ENCODE results near the gene LRRC52. TPM values are rescaled to one million over a fixed set of nuclear protein-coding genes. Genes with fewer than 3 reads are reported as not detected.
A peak's percentile ranks its signal among the peaks of the same experiment; 100 is the strongest.

Gene LRRC52
- total and polyA plus RNA-seq, 2 of the 8 experiments (the other 6 are each of a cell fraction or from before 2014, with no cell fraction given) = 0.05 TPM; not detected in 1

DNA sequence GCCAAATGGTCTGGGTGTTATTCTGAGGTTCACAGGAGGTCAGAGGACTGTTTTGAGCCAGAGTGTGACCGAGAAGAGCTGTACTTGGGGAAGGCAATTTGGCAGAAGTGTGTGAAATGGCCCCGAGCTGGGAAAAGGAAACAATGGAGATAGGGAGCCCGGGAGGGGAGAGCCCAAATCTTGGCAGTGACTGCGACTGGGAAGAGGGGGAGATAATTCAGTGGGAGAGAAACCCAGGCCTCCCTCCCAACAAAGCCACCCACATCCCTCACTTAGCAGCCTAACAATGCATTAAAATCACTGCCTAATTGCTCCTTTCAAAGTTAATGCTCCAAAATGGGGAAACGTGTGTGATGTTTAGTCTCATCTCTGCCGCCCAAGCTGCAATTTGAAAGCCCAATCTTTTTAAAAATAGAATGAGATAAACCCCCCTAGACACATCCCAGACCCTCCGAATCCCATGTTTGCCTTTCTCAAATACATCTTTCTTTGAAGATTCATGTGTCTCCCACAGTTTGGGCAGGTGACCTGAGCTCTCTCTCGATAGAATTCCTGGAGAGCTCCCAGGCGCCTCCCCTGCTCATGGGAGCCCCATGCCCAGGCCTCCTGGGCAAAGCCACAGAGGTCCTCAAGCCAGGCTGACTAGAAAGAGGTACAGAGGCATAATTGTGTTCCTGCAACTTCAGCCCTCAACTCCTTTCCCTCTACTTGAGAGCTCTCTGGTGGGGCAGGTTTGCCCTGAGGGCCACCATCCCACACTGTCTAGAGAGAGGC is 17.3 kb downstream of the LRRC52 start:
- H4K20me1 ChIP-seq (replicated peaks in 1 of 2; ENCODE audit: control insufficient read depth in 1 of 2, insufficient read depth in 2 of 2, low read length in 2 of 2) = no peaks in the 10 kb centered on the region
- no peak overlapping the region for H4K5ac ChIP-seq (ENCODE audit: insufficient read length, low read depth, low read length)
- no peaks in the 10 kb centered on the region; the same call in 1 of the 2 replicates for H3K23me2 ChIP-seq (ENCODE audit: low read depth, low read length)
- peaks cover 0 to 5% (median 0%) of the 10 kb centered on the region in 4 experiments; a peak in 3 of 7 replicates for H3K27me3 ChIP-seq (replicated peaks in 1 of 4; ENCODE audit: control insufficient read depth in 3 of 4, extremely low read depth in 1 of 4, insufficient read depth in 3 of 4, low read length in 3 of 4)
- no peak overlapping the region for H3K4ac ChIP-seq (replicated peaks; ENCODE audit: insufficient read length, low read depth, low read length)
- no peak overlapping the region; the same call in 1 of the 2 replicates for H2BK15ac ChIP-seq (ENCODE audit: low read length)
- H3K4me3 ChIP-seq (ENCODE audit: extremely low read depth in 1 of 4, insufficient read depth in 2 of 4, low read depth in 3 of 4, low read length in 4 of 4) = no peak overlapping the region
- H3K4me1 ChIP-seq (replicated peaks in 1 of 4; ENCODE audit: control insufficient read depth in 3 of 4, insufficient read depth in 4 of 4, low read length in 3 of 4) = peaks cover 0 to 6% (median 3%) of the 10 kb centered on the region in 4 experiments; a peak in 4 of 7 replicates
- H3K23ac ChIP-seq (ENCODE audit: insufficient read length) = no peak overlapping the region
- 62% methylated on average over 9 of the region's 9 CpGs; no CpG with 5 or more reads in 1 of the 2 experiments for WGBS, 2 experiments (ENCODE audit: extremely low coverage in 1 of 2, insufficient coverage in 1 of 2, insufficient read length in 1 of 2, insufficient replicate concordance in 2 of 2, low coverage in 1 of 2, low lambda C conversion rate in 2 of 2, missing lambda C conversion rate in 1 of 2)
- H2BK20ac ChIP-seq (ENCODE audit: low read length) = no peak overlapping the region
- CTCF ChIA-PET (ENCODE audit: partially characterized antibody) = interaction anchor here (0.9 to 1.5 kb wide), 5 partner anchors 11 to 400 kb away, joined by 3 to 5 read pairs (median 3); no protein-coding TSS in a partner anchor
- H3K79me1 ChIP-seq (ENCODE audit: low read depth, low read length) = no peaks in the 10 kb centered on the region
- H3K9ac ChIP-seq (replicated peaks in 1 of 4; ENCODE audit: extremely low read depth in 1 of 4, low read depth in 3 of 4, low read length in 3 of 4) = no peak overlapping the region
- FAIRE-seq = no peak
- H4K8ac ChIP-seq (ENCODE audit: extremely low read depth, insufficient read depth, low read length) = no peak overlapping the region
- no peak overlapping the region for H2AK5ac ChIP-seq (ENCODE audit: low read depth, low read length)
- TF ChIP-seq NANOG (IDR thresholded peaks at IDR 0.05; ENCODE audit: insufficient read depth, low read depth, low read length, poor library complexity, severe bottlenecking) = peak; percentile 38
- TF ChIP-seq KDM5A (IDR thresholded peaks at IDR 0.05; ENCODE audit: low read length) = no peak
- TF ChIP-seq POLR2AphosphoS5 (IDR thresholded peaks at IDR 0.05; ENCODE audit: low read depth, low read length) = no peak
- H3K9me3 ChIP-seq (ENCODE audit: insufficient read depth in 2 of 2, low read depth in 1 of 2, low read length in 1 of 2) = no peaks in the 10 kb centered on the region
- H3K79me2 ChIP-seq (ENCODE audit: control insufficient read depth in 1 of 2, insufficient read depth in 2 of 2, low read length in 2 of 2) = no peaks in the 10 kb centered on the region
- no peaks in the 10 kb centered on the region for H3K36me3 ChIP-seq (ENCODE audit: control insufficient read depth in 2 of 4, insufficient read depth in 4 of 4, low read length in 3 of 4)
- H3K27ac ChIP-seq (ENCODE audit: low read depth, low read length) = no peak overlapping the region
- H2BK5ac ChIP-seq (ENCODE audit: low read depth, low read length) = no peak overlapping the region
- no peak overlapping the region for H3K56ac ChIP-seq (replicated peaks; ENCODE audit: insufficient read length, low read depth, low read length)
- H4K91ac ChIP-seq (replicated peaks; ENCODE audit: insufficient read length, low read length) = no peak overlapping the region
- POLR2A ChIA-PET (ENCODE audit: partially characterized antibody) = interaction anchor here (1.4 kb wide), 1 partner anchor 11 kb away, joined by 3 read pairs; no protein-coding TSS in a partner anchor
- peak overlapping the region; percentile 79 for H2AFZ ChIP-seq (ENCODE audit: low read length)
- 0 out of 2 replicates have a peak overlapping the region, but pooled peaks have one; percentile 21 for H3K18ac ChIP-seq (ENCODE audit: extremely low read depth, low read length)
- no peak for DNase-seq (ENCODE audit: low read depth in 1 of 2, low spot score in 2 of 2)
- no peak overlapping the region for H2BK120ac ChIP-seq (replicated peaks; ENCODE audit: low read depth, low read length)
- no peak overlapping the region for H3K14ac ChIP-seq (ENCODE audit: insufficient read length)
- H2BK12ac ChIP-seq (ENCODE audit: low read depth, low read length) = no peak overlapping the region
- no peak overlapping the region for H3K4me2 ChIP-seq (ENCODE audit: insufficient read depth in 1 of 2, low read depth in 2 of 2, low read length in 2 of 2)
